Transverse colon (tissue), 4 donors: ENCODE results near the gene TPT1.

ENCODE experiments used
- CTCF ChIP-seq, 5 experiments: fragments of 200-600 bp in 3 of 5; fragments of 450-650 bp in 2 of 5; sonication (generic) in 3 of 5; IDR thresholded peaks; 1 replicate in 2 of 5; 2 replicates in 3 of 5; pipeline ENCODE4 v1.5.1; 2016 to 2017; ENCODE audit warnings: antibody characterized with exemption in 5 of 5, inconsistent platforms in 3 of 5, mild to moderate bottlenecking in 2 of 5, moderate library complexity in 1 of 5
- POLR2AphosphoS5 ChIP-seq, 3 donors: sonication (generic); formaldehyde crosslinking; IDR thresholded peaks; one replicate each; pipeline ENCODE4 v1.6.1; 2016; ENCODE audit warnings: antibody characterized with exemption in 3 of 3

GRCh38 chr13:45310341-45311131 is 30.4 kb downstream of the TPT1 start:
- no peak for TF ChIP-seq CTCF (IDR thresholded peaks at IDR 0.05)
- no peak for TF ChIP-seq POLR2AphosphoS5 (IDR thresholded peaks at IDR 0.05)
